Right forelimb (tissue), 1 donor: Measurements from ENCODE around the gene FARSA.
"Not testable (repeated sequence)": the region's sequence is repeated elsewhere in the genome, so short reads cannot be mapped to it uniquely, and the experiment has no call there.

Source experiments
- DNase-seq: peaks from one replicate; pipeline ENCODE4 v3.0.0-alpha.2; 2018

The FARSA gene

GRCh38 chr19:12953799-12954611 lies 20.5 kb upstream of the FARSA start:
- no peak for DNase-seq

- peak; percentile 83 for DNase-seq
These were observed 19.8 kb upstream of the FARSA start for GRCh38 chr19:12953138-12953798.

GRCh38 chr19:12952488-12953137 lies 19.1 kb upstream of the FARSA start:
- peak; percentile 58 for DNase-seq

- DNase-seq = not testable (repeated sequence)
These were observed 18.5 kb upstream of the FARSA start for GRCh38 chr19:12952050-12952449.

GRCh38 chr19:12949363-12950283 lies 16.1 kb upstream of the FARSA start:
- DNase-seq = no peak

- DNase-seq = no peak
These were observed 15.3 kb upstream of the FARSA start for GRCh38 chr19:12948612-12949362.

- no peak for DNase-seq
These were observed 14.4 kb upstream of the FARSA start for GRCh38 chr19:12947702-12948611.

- no peak for DNase-seq
These were observed 13.4 kb upstream of the FARSA start for GRCh38 chr19:12946731-12947496.

- peak; percentile 84 for DNase-seq
These were observed 12.7 kb upstream of the FARSA start for GRCh38 chr19:12946092-12946721.

GRCh38 chr19:12945479-12946091 lies 12.1 kb upstream of the FARSA start, which contains the start of gene RAD23A:
Gene RAD23A (plus strand): TSS chr19:12945862. CDS start chr19:12945949, 87 bp downstream.
- peak; percentile 98 for DNase-seq

GRCh38 chr19:12944104-12944674 lies 10.7 kb upstream of the FARSA start:
- no peak for DNase-seq

GRCh38 chr19:12943437-12944044 lies 10.0 kb upstream of the FARSA start:
- no peak for DNase-seq

- no peak for DNase-seq
These were observed 7.4 kb upstream of the FARSA start for GRCh38 chr19:12940897-12941296.

- no peak for DNase-seq
These were observed 6.5 kb upstream of the FARSA start for GRCh38 chr19:12939975-12940423.

GRCh38 chr19:12938779-12939601 lies 5.5 kb upstream of the FARSA start:
- DNase-seq = no peak

GRCh38 chr19:12937927-12938778 lies 4.6 kb upstream of the FARSA start, which contains the start of gene CALR:
Gene CALR (plus strand): TSS chr19:12938609. CDS start chr19:12938680, 71 bp downstream.
- peak; percentile 99 for DNase-seq
